GM20431 (cell line): Measurements from ENCODE around the gene GPC6.

Experiments used
- in situ Hi-C: fragments of 300-500 bp; cut with MseI, MboI; formaldehyde crosslinking; loops from one replicate; pipeline ENCODE4 v1.15.0; 2020; ENCODE audit warnings: low sequenced_read_pairs; ENCODE audit not compliant: unreplicated experiment

The GPC6 gene

GRCh38 chr13:94163535-94163934 is 936.9 kb downstream of the GPC6 start:
- in situ Hi-C loops: no loop called here

- in situ Hi-C loops: no loop called here
Measured at GRCh38 chr13:94168783-94169453, 942.3 kb downstream of the GPC6 start.

DNA sequence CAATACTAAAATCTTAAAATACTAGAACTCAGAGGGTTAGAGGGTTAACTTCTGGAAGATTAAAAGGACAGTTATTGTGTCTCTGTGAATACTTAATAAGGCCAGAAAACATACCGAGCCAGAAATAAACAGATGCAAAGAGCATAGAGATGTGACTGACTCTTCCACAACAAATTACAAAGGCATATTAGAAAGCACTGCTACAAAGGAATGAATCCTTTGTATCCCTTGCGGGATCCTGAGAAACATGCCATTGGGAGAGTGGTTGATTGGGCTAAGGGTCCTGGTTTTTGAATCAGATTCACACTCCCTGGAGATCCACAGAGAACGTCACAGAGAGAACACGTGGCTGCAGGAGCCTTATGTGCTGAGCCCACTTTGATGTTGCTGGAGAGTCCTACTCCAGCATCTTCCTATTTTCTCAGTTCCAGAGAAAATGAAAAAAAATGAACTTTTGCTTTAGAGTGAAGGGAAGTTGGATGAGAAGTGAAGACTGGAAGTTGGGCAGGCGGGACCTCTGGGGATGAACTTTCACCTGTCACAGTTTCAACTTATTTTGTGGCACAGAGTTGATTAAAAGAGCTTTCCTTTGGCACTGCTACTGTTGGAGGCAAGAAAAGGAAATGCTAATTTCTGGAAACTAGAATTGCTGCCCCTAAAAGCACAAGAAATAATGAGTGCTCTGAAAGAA is 943.0 kb downstream of the GPC6 start:
- in situ Hi-C loops: no loop called here

DNA sequence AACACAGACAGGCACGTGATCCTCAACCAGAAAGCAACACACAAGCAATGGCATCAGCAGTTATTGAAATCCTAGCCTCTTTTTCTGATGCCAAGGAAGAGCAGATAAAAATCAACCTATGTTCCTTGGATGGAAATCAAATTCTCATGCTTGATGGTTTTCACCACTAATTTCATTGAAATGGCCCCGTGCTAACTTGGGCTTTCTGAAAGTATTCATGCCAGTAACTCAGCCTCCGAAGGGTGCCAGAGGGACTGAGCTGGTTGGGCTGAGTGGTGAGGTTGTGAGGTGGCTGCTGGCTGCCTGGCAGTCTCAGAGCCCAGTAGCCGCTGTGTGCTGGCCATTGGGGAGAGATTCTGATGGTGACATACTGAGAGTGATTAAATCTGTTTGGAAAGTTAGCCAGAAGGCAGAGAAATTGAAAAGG is 943.6 kb downstream of the GPC6 start:
- in situ Hi-C loops: no loop called here

DNA sequence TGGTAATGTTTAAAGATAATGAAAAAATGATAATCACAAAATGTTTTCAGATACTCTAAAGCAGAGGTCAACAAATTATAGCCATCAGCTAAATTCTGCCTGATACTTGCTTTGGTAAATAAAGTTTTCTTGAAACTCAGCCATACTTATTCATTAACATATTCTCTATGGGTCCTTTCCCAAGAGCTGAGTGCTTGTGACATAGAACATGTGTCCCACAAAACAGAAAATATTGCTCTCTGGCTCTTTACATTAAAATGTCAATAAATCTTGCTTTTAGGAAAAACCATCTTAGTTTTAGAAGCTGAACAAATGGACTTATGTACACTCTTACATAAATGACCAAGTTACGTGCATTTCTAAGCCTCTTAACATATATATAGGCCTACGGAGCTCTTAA is 945.8 kb downstream of the GPC6 start:
- in situ Hi-C loops: no loop called here

- in situ Hi-C loops: no loop called here
Measured at GRCh38 chr13:94173312-94173854, 946.8 kb downstream of the GPC6 start.

- in situ Hi-C loops: no loop called here
Measured at GRCh38 chr13:94174009-94174408, 947.4 kb downstream of the GPC6 start.

- in situ Hi-C loops: no loop called here
Measured at GRCh38 chr13:94175076-94175475, 948.5 kb downstream of the GPC6 start.

- in situ Hi-C loops: no loop called here
Measured at GRCh38 chr13:94176561-94176960, 950.0 kb downstream of the GPC6 start.

- in situ Hi-C loops: no loop called here
Measured at GRCh38 chr13:94177041-94177440, 950.4 kb downstream of the GPC6 start.

DNA sequence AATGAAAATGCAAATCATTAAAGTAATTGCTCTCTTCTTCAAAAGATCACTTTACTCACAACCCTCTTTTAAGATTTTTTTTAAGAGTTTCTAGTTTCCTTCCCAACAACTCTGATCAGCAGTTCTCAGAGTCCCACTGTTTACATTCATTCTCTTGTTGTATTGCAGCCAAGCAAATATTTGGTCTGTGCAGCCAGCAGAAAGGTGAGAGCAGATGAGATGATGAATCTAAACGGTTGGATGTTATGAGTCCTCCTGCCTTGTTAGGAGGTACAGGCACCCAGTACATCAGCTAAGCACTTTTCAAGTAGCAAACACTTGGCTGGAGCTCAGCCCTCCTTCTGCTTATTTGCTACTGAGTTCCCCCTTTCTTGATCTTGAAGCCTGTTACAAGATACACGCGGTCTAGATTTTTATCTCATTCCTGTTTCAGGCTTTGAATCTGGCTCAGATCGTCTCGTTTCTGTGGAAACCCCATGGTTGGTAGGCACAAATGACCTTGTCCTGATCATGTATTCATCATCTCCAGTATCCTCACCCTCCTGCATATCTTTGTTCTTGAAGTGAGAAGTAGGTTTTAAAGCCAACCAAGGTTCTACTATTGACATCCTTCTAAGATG is 952.1 kb downstream of the GPC6 start:
- in situ Hi-C loops: no loop called here

- in situ Hi-C loops: no loop called here
Measured at GRCh38 chr13:94181461-94182107, 955.0 kb downstream of the GPC6 start.

GRCh38 chr13:94182185-94182761 is 955.7 kb downstream of the GPC6 start:
- in situ Hi-C loops: no loop called here

DNA sequence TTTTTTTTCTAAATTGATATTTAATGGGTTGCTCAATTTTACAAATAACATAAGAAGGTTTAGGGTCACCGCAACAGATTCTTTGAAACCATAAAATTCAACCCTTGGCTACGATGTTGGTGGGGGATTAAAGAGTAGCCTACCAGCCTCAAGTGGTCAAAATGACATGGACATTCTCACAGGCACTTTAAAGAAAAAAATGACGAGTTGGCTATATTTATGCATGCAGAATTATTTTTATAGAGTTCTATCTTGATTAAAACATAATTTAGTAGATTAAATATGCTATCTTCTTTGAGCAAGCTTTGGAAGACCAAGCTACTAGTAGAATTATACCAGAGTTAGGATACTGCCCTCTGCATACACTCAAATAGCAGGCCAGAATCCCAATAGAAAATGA is 959.9 kb downstream of the GPC6 start:
- in situ Hi-C loops: no loop called here

DNA sequence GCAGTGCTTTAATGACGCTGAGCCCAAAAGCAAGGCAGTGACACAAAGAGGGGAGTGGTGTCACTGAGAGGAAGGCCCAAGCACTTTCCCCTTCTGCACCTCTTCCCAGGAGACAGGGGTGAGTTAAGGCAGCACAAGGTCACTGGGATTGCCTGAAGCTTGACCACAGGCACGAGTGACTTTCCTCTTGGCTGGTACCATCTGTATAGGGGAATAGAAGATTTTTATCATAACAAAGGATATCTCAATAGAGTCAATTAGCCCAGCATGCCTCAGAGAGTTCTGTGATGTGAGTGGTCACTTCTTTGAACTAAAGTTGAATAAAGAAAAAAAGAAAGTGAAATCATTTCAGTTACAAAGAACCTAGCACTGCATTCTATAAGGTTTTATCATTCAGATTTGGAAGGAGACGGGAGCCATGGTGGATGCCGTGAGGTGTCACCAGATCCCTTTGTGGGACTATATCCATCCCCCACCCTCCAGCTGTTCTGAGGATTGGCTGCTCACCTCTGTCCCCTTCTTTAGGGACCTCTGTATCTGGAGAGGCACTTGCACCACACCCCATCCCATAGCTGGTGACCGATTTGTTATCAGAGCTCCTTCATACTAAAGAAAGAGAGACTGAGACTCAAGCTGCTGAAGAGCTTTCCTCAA is 961.7 kb downstream of the GPC6 start:
- in situ Hi-C loops: no loop called here

GRCh38 chr13:94192431-94192975 is 965.9 kb downstream of the GPC6 start:
- in situ Hi-C loops: no loop called here

GRCh38 chr13:94195715-94196114 is 969.1 kb downstream of the GPC6 start:
- in situ Hi-C loops: no loop called here

DNA sequence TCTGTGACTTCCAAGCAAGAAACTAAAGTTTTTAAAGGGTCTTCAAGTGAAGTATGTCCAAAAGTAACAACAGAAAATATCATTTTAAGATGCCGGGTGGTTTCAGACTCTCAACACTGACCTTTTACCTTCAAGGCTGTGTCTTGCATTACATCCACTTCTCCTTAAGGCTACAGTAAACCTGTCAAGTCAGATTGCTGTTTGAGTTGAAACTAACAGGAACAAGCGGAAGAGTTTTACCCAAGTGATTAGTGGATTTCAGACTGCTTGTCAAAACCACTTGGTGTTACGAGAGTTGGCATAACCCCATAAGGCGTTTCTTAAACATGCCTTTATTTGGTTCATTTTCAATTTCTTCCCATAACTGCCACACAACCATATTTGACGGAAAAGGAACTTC is 969.8 kb downstream of the GPC6 start:
- in situ Hi-C loops: no loop called here

GRCh38 chr13:94198681-94199080 is 972.1 kb downstream of the GPC6 start:
- in situ Hi-C loops: no loop called here

- in situ Hi-C loops: no loop called here
Measured at GRCh38 chr13:94199135-94199534, 972.5 kb downstream of the GPC6 start.
